Mesenchymal stem cell (in vitro differentiated cells and primary cell): ENCODE data around the gene AMIGO1.

Experiments used
- DNase-seq: peaks from one replicate; pipeline ENCODE4 v3.0.0-alpha.2; 2013
- H2AFZ ChIP-seq: one replicate; pipeline ENCODE4 v1.6.1; 2013; ENCODE audit warnings: low read depth, mild to moderate bottlenecking, control low read depth, inconsistent platforms, low read length, moderate library complexity
- H2AK5ac ChIP-seq: 2 replicates; pipeline ENCODE4 v1.6.1; 2013; ENCODE audit warnings: low read length, moderate library complexity, mild to moderate bottlenecking, inconsistent platforms; ENCODE audit not compliant: severe bottlenecking
- H2BK120ac ChIP-seq: one replicate; pipeline ENCODE4 v1.6.1; 2013; ENCODE audit warnings: low read depth, mild to moderate bottlenecking, inconsistent platforms, low read length, moderate library complexity
- H2BK12ac ChIP-seq, 2 experiments: one replicate each; pipeline ENCODE4 v1.6.1; 2013; ENCODE audit warnings: inconsistent platforms in 2 of 2, low read length in 2 of 2, mild to moderate bottlenecking in 2 of 2, moderate library complexity in 2 of 2, control low read depth in 1 of 2
- H2BK15ac ChIP-seq: one replicate; pipeline ENCODE4 v1.6.1; 2013; ENCODE audit warnings: mild to moderate bottlenecking, low read depth, inconsistent platforms; ENCODE audit not compliant: poor library complexity, severe bottlenecking
- H2BK5ac ChIP-seq: 2 replicates; pipeline ENCODE4 v1.6.1; 2013; ENCODE audit warnings: low read depth, mild to moderate bottlenecking, low read length, control low read depth, inconsistent platforms; ENCODE audit not compliant: poor library complexity, severe bottlenecking
- H3K14ac ChIP-seq, 2 experiments: one replicate each; pipeline ENCODE4 v1.6.1; 2013; ENCODE audit warnings: inconsistent platforms in 2 of 2, low read length in 2 of 2, control low read depth in 1 of 2, mild to moderate bottlenecking in 1 of 2, moderate library complexity in 1 of 2
- H3K18ac ChIP-seq, 2 experiments: one replicate each; pipeline ENCODE4 v1.6.1; 2013; ENCODE audit warnings: inconsistent platforms in 2 of 2, low read length in 2 of 2, control low read depth in 1 of 2, low read depth in 1 of 2, mild to moderate bottlenecking in 1 of 2
- H3K23ac ChIP-seq, 2 experiments: one replicate each; pipeline ENCODE4 v1.6.1; 2013; ENCODE audit warnings: inconsistent platforms in 2 of 2, low read length in 2 of 2, mild to moderate bottlenecking in 2 of 2, moderate library complexity in 2 of 2, control low read depth in 1 of 2
- H3K27ac ChIP-seq: 2 replicates; pipeline ENCODE4 v1.5.1; 2013; ENCODE audit warnings: mild to moderate bottlenecking, moderate library complexity, low read length, control low read depth, inconsistent platforms; ENCODE audit not compliant: poor library complexity, severe bottlenecking
- H3K27me3 ChIP-seq, 2 experiments: 2 replicates each; pipeline versions ENCODE4 v1.6.1 to v1.7.0; 2013; ENCODE audit warnings: low read length in 2 of 2, mild to moderate bottlenecking in 2 of 2, moderate library complexity in 2 of 2, control low read depth in 1 of 2, inconsistent platforms in 1 of 2; ENCODE audit not compliant: control insufficient read depth in 1 of 2, insufficient read depth in 1 of 2
- H3K36me3 ChIP-seq, 2 experiments: 2 replicates each; pipeline versions ENCODE4 v1.6.1 to v1.7.0; 2013; ENCODE audit warnings: low read length in 2 of 2, control low read depth in 1 of 2, inconsistent platforms in 1 of 2, low read depth in 1 of 2, mild to moderate bottlenecking in 1 of 2; ENCODE audit not compliant: insufficient read depth in 2 of 2, control insufficient read depth in 1 of 2
- H3K4ac ChIP-seq, 2 experiments: one replicate each; pipeline ENCODE4 v1.6.1; 2013; ENCODE audit warnings: inconsistent platforms in 2 of 2, low read length in 2 of 2, mild to moderate bottlenecking in 2 of 2, moderate library complexity in 2 of 2, control low read depth in 1 of 2, low read depth in 1 of 2
- H3K4me1 ChIP-seq: 2 replicates; pipeline ENCODE4 v1.6.1; 2013; ENCODE audit warnings: low read depth, low read length, control low read depth; ENCODE audit not compliant: control insufficient read depth, insufficient read depth
- H3K4me2 ChIP-seq: 2 replicates; pipeline ENCODE4 v1.6.1; 2013; ENCODE audit warnings: low read length, mild to moderate bottlenecking, inconsistent platforms; ENCODE audit not compliant: poor library complexity, severe bottlenecking
- H3K4me3 ChIP-seq, 2 experiments: 2 replicates each; pipeline versions ENCODE4 v1.5.1 to v1.7.0; 2013; ENCODE audit warnings: low read length in 2 of 2, mild to moderate bottlenecking in 2 of 2, control low read depth in 1 of 2, low read depth in 1 of 2; ENCODE audit not compliant: insufficient read depth in 1 of 2
- H3K79me1 ChIP-seq: replicated peaks from 2 replicates; pipeline ENCODE4 v1.6.1; 2013; ENCODE audit warnings: mild to moderate bottlenecking, control low read depth, low read length, inconsistent platforms; ENCODE audit not compliant: poor library complexity, severe bottlenecking
- H3K9ac ChIP-seq: 2 replicates; pipeline ENCODE4 v1.7.0; 2013; ENCODE audit warnings: mild to moderate bottlenecking, low read length, moderate library complexity
- H3K9me3 ChIP-seq: 2 replicates; pipeline ENCODE4 v1.7.0; 2013; ENCODE audit warnings: mild to moderate bottlenecking, low read length; ENCODE audit not compliant: control insufficient read depth
- H4K8ac ChIP-seq: one replicate; pipeline ENCODE4 v1.6.1; 2013; ENCODE audit warnings: inconsistent platforms, mild to moderate bottlenecking, low read length, moderate library complexity
- H4K91ac ChIP-seq: one replicate; pipeline ENCODE4 v1.6.1; 2013; ENCODE audit warnings: mild to moderate bottlenecking, low read length, inconsistent platforms
- WGBS: methylation state at CpG from one replicate; pipeline ENCODE4 v1.1.7; 2013; ENCODE audit warnings: mixed read lengths; 5-methylcytosine and 5-hydroxymethylcytosine counted together

Gene AMIGO1

DNA sequence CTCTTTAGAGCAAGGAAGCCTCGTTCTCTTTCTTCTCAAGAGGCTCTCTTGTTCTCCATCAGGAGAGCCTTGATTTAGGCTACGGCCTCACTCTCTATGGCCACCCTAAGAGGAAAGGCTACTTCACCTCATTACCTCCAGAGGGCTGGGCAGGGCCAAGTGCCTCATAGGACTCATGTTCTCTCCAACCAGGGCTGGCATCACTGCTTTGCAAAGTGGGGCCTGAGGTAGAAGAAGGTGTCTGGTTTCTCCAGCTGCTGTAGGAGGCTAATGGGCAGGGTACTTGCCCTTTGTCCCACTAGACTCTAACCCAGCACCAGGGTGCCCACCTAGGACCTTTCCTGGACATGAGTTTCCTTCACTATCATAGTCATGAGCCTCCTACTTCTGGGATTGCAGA, 27.9 kb downstream of the AMIGO1 start:
- H3K4me3 ChIP-seq = no peak overlapping the region
- H3K14ac ChIP-seq = no peak overlapping the region
- H3K36me3 ChIP-seq = peaks cover 7 to 44% of the 10 kb centered on the region in 2 experiments
- no peak overlapping the region for H4K8ac ChIP-seq
- H3K4me1 ChIP-seq = peaks cover 16% of the 10 kb centered on the region
- no peak overlapping the region for H2BK12ac ChIP-seq
- DNase-seq = no peak
- 68% methylated on average over 2 of the region's 2 CpGs for WGBS
- H3K27ac ChIP-seq = no peak overlapping the region
- no peak overlapping the region for H3K4me2 ChIP-seq
- H3K9ac ChIP-seq = no peak overlapping the region
- H2AFZ ChIP-seq = no peak overlapping the region
- H3K23ac ChIP-seq = no peak overlapping the region
- H3K27me3 ChIP-seq = peaks cover 0 to 61% of the 10 kb centered on the region in 2 experiments
- H2BK120ac ChIP-seq = no peak overlapping the region
- H3K79me1 ChIP-seq = peaks cover 15% of the 10 kb centered on the region
- no peaks in the 10 kb centered on the region for H3K9me3 ChIP-seq
- H2BK5ac ChIP-seq = no peak overlapping the region
- no peak overlapping the region for H2BK15ac ChIP-seq
- no peak overlapping the region for H3K4ac ChIP-seq
- no peak overlapping the region for H2AK5ac ChIP-seq
- H4K91ac ChIP-seq = no peak overlapping the region
- no peak overlapping the region for H3K18ac ChIP-seq

GRCh38 chr1:109479901-109480300, 29.6 kb downstream of the AMIGO1 start:
- peaks cover 0 to 78% of the 10 kb centered on the region in 2 experiments for H3K27me3 ChIP-seq
- H2AFZ ChIP-seq = no peak overlapping the region
- H4K8ac ChIP-seq = no peak overlapping the region
- peaks cover 15% of the 10 kb centered on the region for H3K4me1 ChIP-seq
- H3K4ac ChIP-seq = no peak overlapping the region
- 76% methylated on average over 3 of the region's 3 CpGs for WGBS
- DNase-seq = no peak
- H3K9me3 ChIP-seq = no peaks in the 10 kb centered on the region
- H3K79me1 ChIP-seq = peaks cover 6% of the 10 kb centered on the region
- H4K91ac ChIP-seq = no peak overlapping the region
- no peak overlapping the region for H3K9ac ChIP-seq
- no peak overlapping the region for H3K23ac ChIP-seq
- H3K4me3 ChIP-seq = no peak overlapping the region
- H2BK15ac ChIP-seq = no peak overlapping the region
- H3K36me3 ChIP-seq = peaks cover 0 to 46% of the 10 kb centered on the region in 2 experiments
- H3K27ac ChIP-seq = no peak overlapping the region
- no peak overlapping the region for H3K4me2 ChIP-seq
- H3K18ac ChIP-seq = no peak overlapping the region
- H3K14ac ChIP-seq = no peak overlapping the region
- no peak overlapping the region for H2BK120ac ChIP-seq
- H2AK5ac ChIP-seq = no peak overlapping the region
- no peak overlapping the region for H2BK5ac ChIP-seq
- no peak overlapping the region for H2BK12ac ChIP-seq

DNA sequence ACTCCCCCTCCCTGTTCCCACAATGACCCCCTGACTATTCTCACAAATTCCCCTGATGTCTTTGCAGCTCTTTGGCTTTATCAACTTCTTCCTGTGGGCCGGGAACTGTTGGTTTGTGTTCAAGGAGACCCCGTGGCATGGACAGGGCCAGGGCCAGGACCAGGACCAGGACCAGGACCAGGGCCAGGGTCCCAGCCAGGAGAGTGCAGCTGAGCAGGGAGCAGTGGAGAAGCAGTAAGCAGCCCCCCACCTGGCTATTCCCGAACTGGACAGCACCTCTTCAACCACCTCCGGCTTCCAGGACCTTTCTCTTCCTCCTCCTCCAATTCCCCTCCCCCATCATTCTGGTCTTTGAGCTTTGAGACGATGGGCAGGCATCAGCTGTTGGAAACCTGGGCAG, 30.2 kb downstream of the AMIGO1 start:
- peaks cover 9% of the 10 kb centered on the region for H3K4me1 ChIP-seq
- no peak overlapping the region for H3K4me2 ChIP-seq
- DNase-seq = no peak
- H2AFZ ChIP-seq = no peak overlapping the region
- H3K9me3 ChIP-seq = no peaks in the 10 kb centered on the region
- no peak overlapping the region for H3K14ac ChIP-seq
- H2BK5ac ChIP-seq = no peak overlapping the region
- no peak overlapping the region for H3K4me3 ChIP-seq
- H4K91ac ChIP-seq = no peak overlapping the region
- no peak overlapping the region for H3K23ac ChIP-seq
- H3K79me1 ChIP-seq = peaks cover 2% of the 10 kb centered on the region
- H3K4ac ChIP-seq = no peak overlapping the region
- H4K8ac ChIP-seq = no peak overlapping the region
- H3K9ac ChIP-seq = no peak overlapping the region
- H3K18ac ChIP-seq = no peak overlapping the region
- peaks cover 0 to 83% of the 10 kb centered on the region in 2 experiments for H3K27me3 ChIP-seq
- H2BK120ac ChIP-seq = no peak overlapping the region
- no peak overlapping the region for H3K27ac ChIP-seq
- no peak overlapping the region for H2AK5ac ChIP-seq
- 62% methylated on average over 5 of the region's 5 CpGs for WGBS
- H2BK12ac ChIP-seq = no peak overlapping the region
- no peak overlapping the region for H2BK15ac ChIP-seq
- H3K36me3 ChIP-seq = peaks cover 0 to 50% of the 10 kb centered on the region in 2 experiments

DNA sequence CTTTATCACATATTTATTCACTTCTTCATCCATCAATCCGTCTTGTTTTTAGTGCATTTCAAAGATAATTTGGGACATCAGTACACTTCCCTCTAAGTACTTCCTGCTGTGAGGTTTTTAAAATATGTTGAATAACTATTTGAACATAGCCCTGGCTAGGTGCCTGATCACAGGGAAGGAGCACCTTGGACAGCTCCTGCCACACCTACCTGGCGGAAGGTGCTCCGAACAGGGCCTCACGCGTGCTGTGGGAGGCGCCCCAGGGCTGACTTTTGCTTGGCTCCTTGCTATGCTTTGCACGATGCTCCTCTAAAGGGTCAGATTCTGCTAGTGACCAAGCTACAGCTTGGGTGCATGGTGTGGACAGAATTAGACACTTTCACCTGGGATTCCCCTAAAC, 30.7 kb downstream of the AMIGO1 start:
- no peak overlapping the region for H2BK120ac ChIP-seq
- no peak overlapping the region for H2AFZ ChIP-seq
- 25% methylated on average over 6 of the region's 7 CpGs for WGBS
- H3K9me3 ChIP-seq = no peaks in the 10 kb centered on the region
- H3K36me3 ChIP-seq = peaks cover 0 to 50% of the 10 kb centered on the region in 2 experiments
- H3K79me1 ChIP-seq = no peaks in the 10 kb centered on the region
- no peak overlapping the region for H3K9ac ChIP-seq
- H3K18ac ChIP-seq = no peak overlapping the region
- no peak overlapping the region for H3K4ac ChIP-seq
- no peak overlapping the region for H2BK15ac ChIP-seq
- no peak overlapping the region for H3K23ac ChIP-seq
- H2BK5ac ChIP-seq = no peak overlapping the region
- H3K4me2 ChIP-seq = no peak overlapping the region
- H4K8ac ChIP-seq = no peak overlapping the region
- peaks cover 6% of the 10 kb centered on the region for H3K4me1 ChIP-seq
- H3K14ac ChIP-seq = no peak overlapping the region
- H2AK5ac ChIP-seq = no peak overlapping the region
- H4K91ac ChIP-seq = no peak overlapping the region
- H3K27ac ChIP-seq = no peak overlapping the region
- peaks cover 0 to 85% of the 10 kb centered on the region in 2 experiments for H3K27me3 ChIP-seq
- no peak for DNase-seq
- no peak overlapping the region for H3K4me3 ChIP-seq
- no peak overlapping the region for H2BK12ac ChIP-seq
